GM10266 (cell line): ENCODE measurements around the gene JPH3.
"Not testable (repeated sequence)": the region's sequence is repeated elsewhere in the genome, so short reads cannot be mapped to it uniquely, and the experiment has no call there.

Source experiments
- DNase-seq: peaks from one replicate; pipeline ENCODE4 v3.0.0; 2012; ENCODE audit errors: extremely low spot score
- CTCF ChIP-seq: IDR thresholded peaks from 2 replicates; pipeline ENCODE4 v1.5.1; 2012; ENCODE audit warnings: mild to moderate bottlenecking, low read depth; ENCODE audit not compliant: control insufficient read depth, insufficient read depth; ENCODE audit errors: missing control alignments

JPH3 gene

GRCh38 chr16:87575027-87575804, 27.1 kb upstream of the JPH3 start:
- no peak for TF ChIP-seq CTCF
- DNase-seq = no peak

GRCh38 chr16:87576171-87576570, 26.1 kb upstream of the JPH3 start:
- no peak for TF ChIP-seq CTCF
- no peak for DNase-seq

GRCh38 chr16:87578142-87578930, 24.0 kb upstream of the JPH3 start:
- DNase-seq = not testable (repeated sequence)

GRCh38 chr16:87579691-87580090, 22.6 kb upstream of the JPH3 start:
- no peak for TF ChIP-seq CTCF
- no peak for DNase-seq

- no peak for TF ChIP-seq CTCF
- DNase-seq = no peak
These were observed 21.4 kb upstream of the JPH3 start for GRCh38 chr16:87580855-87581261.

GRCh38 chr16:87581857-87582215, 20.5 kb upstream of the JPH3 start:
- no peak for DNase-seq

More at GRCh38 chr16:87581857-87582215, 20.5 kb upstream of the JPH3 start:
- no peak for TF ChIP-seq CTCF
